GM23338 (cell line): Measurements from ENCODE around the gene USH2A. TPM values are rescaled to one million over a fixed set of nuclear protein-coding genes. Genes with fewer than 3 reads are reported as not detected.

ENCODE experiments used
- ATAC-seq: fragments of 200-7000 bp; cut with Tn5 transposase; 3 replicates; pipeline ENCODE4 v1.9.1; 2020
- DNase-seq: peaks from one replicate; pipeline ENCODE4 v3.0.0-alpha.2; 2015; ENCODE audit warnings: low spot score
- H2AFZ ChIP-seq: fragments of 200-600 bp; sonication (generic); 2 replicates; pipeline ENCODE4 v1.8.0; 2016; ENCODE audit warnings: antibody characterized with exemption, mild to moderate bottlenecking, moderate library complexity
- H3F3A ChIP-seq: fragments of 200-600 bp; sonication (generic); replicated peaks from 2 replicates; pipeline ENCODE4 v1.8.0; 2017; ENCODE audit warnings: antibody characterized with exemption, mixed run types, low read depth
- H3K27ac ChIP-seq: fragments of 200-600 bp; sonication (generic); 2 replicates; pipeline ENCODE4 v1.6.1; 2016; ENCODE audit warnings: low read depth
- H3K27me3 ChIP-seq: fragments of 200-600 bp; sonication (generic); 2 replicates; pipeline ENCODE4 v1.8.0; 2016; ENCODE audit warnings: mild to moderate bottlenecking, mixed run types, moderate library complexity; ENCODE audit not compliant: insufficient read depth
- H3K36me3 ChIP-seq: fragments of 200-600 bp; sonication (generic); 2 replicates; pipeline ENCODE4 v1.8.0; 2016; ENCODE audit warnings: mild to moderate bottlenecking; ENCODE audit not compliant: insufficient read depth
- H3K4me1 ChIP-seq: fragments of 200-600 bp; sonication (generic); 2 replicates; pipeline ENCODE4 v1.8.0; 2016; ENCODE audit warnings: mild to moderate bottlenecking, moderate library complexity; ENCODE audit not compliant: insufficient read depth
- H3K4me2 ChIP-seq: fragments of 200-600 bp; sonication (generic); 2 replicates; pipeline ENCODE4 v1.7.1; 2017; ENCODE audit warnings: mixed run types
- H3K4me3 ChIP-seq: fragments of 200-600 bp; sonication (generic); 2 replicates; pipeline ENCODE4 v1.6.1; 2016; ENCODE audit warnings: mixed run types
- H3K79me2 ChIP-seq: fragments of 200-600 bp; sonication (generic); replicated peaks from 2 replicates; pipeline ENCODE4 v1.8.0; 2017; ENCODE audit warnings: mild to moderate bottlenecking; ENCODE audit not compliant: insufficient read depth
- H3K9me2 ChIP-seq: fragments of 200-600 bp; sonication (generic); 2 replicates; pipeline ENCODE4 v1.8.0; 2017; ENCODE audit not compliant: insufficient read depth
- H4K20me1 ChIP-seq: fragments of 200-600 bp; sonication (generic); replicated peaks from 2 replicates; pipeline ENCODE4 v1.8.0; 2017; ENCODE audit warnings: mild to moderate bottlenecking; ENCODE audit not compliant: insufficient read depth
- H3K27ac Mint-ChIP-seq: 2 replicates; pipeline ENCODE4 v1.8.0; 2020; ENCODE audit warnings: inconsistent platforms, mild to moderate bottlenecking, moderate library complexity, mixed read lengths
- H3K27me3 Mint-ChIP-seq: 3 replicates; pipeline ENCODE4 v1.8.0; 2022; ENCODE audit warnings: low read depth, mild to moderate bottlenecking, moderate library complexity, mixed read lengths, inconsistent platforms; ENCODE audit not compliant: insufficient read depth, poor library complexity
- H3K36me3 Mint-ChIP-seq: 3 replicates; pipeline ENCODE4 v1.8.0; 2021; ENCODE audit warnings: low read depth, mild to moderate bottlenecking, inconsistent platforms, moderate library complexity, mixed read lengths
- H3K4me1 Mint-ChIP-seq: 3 replicates; pipeline ENCODE4 v1.8.0; 2020; ENCODE audit warnings: mild to moderate bottlenecking, inconsistent platforms, mixed read lengths
- H3K4me3 Mint-ChIP-seq: 3 replicates; pipeline ENCODE4 v1.8.0; 2021; ENCODE audit warnings: moderate library complexity, mild to moderate bottlenecking, inconsistent platforms, mixed read lengths
- H3K9me3 Mint-ChIP-seq: 3 replicates; pipeline ENCODE4 v1.8.0; 2020; ENCODE audit warnings: moderate library complexity, mild to moderate bottlenecking, inconsistent platforms, mixed read lengths
- CREB1 ChIP-seq: fragments of 250-450 bp; sonication (Bioruptor Pico); IDR thresholded peaks from 2 replicates; pipeline ENCODE4 v1.5.0; 2020; ENCODE audit warnings: low read depth, mild to moderate bottlenecking, moderate library complexity
- EZH2 ChIP-seq: fragments of 200-600 bp; sonication (generic); IDR thresholded peaks from one replicate; pipeline ENCODE4 v1.8.0; 2017; ENCODE audit warnings: antibody characterized with exemption, mild to moderate bottlenecking, low read depth; ENCODE audit not compliant: unreplicated experiment
- JUNB ChIP-seq: IDR thresholded peaks from one replicate; pipeline ENCODE4 v1.6.1; 2016; ENCODE audit warnings: antibody characterized with exemption; ENCODE audit not compliant: unreplicated experiment
- NANOG ChIP-seq: IDR thresholded peaks from 2 replicates; pipeline ENCODE4 v1.6.1; 2016; ENCODE audit warnings: antibody characterized with exemption, borderline replicate concordance
- POLR2AphosphoS5 ChIP-seq: IDR thresholded peaks from 2 replicates; pipeline ENCODE4 v1.6.1; 2016; ENCODE audit warnings: antibody characterized with exemption, low read depth
- ZNF114 ChIP-seq: fragments of 250-450 bp; sonication (Bioruptor Pico); IDR thresholded peaks from 2 replicates; pipeline ENCODE4 v1.5.0; 2020; ENCODE audit warnings: mild to moderate bottlenecking, moderate library complexity
- ZNF331 ChIP-seq: fragments of 250-450 bp; sonication (Bioruptor Pico); IDR thresholded peaks from 2 replicates; pipeline ENCODE4 v1.5.0; 2020; ENCODE audit warnings: low read depth, mild to moderate bottlenecking, moderate library complexity
- polyA plus RNA-seq: library from polyadenylated mRNA; unstranded; fragments of >200 nt; fragmentation: Nextera tagmentation; extraction: Ambion mirVana; gene quantifications from 2 replicates; pipeline ENCODE4 v1.2.1, GENCODE V29; 2016
- total RNA-seq: library from RNA; depleted of rRNA; stranded (reverse); fragments of >200 nt; shearing (Covaris generic); gene quantifications from 2 replicates; pipeline ENCODE4 v1.2.3, GENCODE V29; 2014
- TF ChIP-seq, protein P1 (sequence below): IDR thresholded peaks from 2 replicates; pipeline ENCODE4 v1.6.1; 2016; ENCODE audit warnings: antibody characterized with exemption
- TF ChIP-seq, protein P2 (sequence below): IDR thresholded peaks from one replicate; pipeline ENCODE4 v1.6.1; 2018; ENCODE audit warnings: antibody characterized with exemption; ENCODE audit not compliant: unreplicated experiment
- TF ChIP-seq, protein P3 (sequence below), 2 experiments: fragments of 200-600 bp in 1 of 2; sonication (generic) in 1 of 2; conservative IDR thresholded peaks; 2 replicates each; pipeline versions ENCODE4 v1.5.1 to v1.6.1; 2016 to 2017; ENCODE audit warnings: antibody characterized with exemption in 2 of 2, low read depth in 2 of 2, mild to moderate bottlenecking in 2 of 2, moderate library complexity in 1 of 2

The USH2A gene
- total and polyA plus RNA-seq, 2 experiments from 2014 or later = 0.03 TPM

DNA sequence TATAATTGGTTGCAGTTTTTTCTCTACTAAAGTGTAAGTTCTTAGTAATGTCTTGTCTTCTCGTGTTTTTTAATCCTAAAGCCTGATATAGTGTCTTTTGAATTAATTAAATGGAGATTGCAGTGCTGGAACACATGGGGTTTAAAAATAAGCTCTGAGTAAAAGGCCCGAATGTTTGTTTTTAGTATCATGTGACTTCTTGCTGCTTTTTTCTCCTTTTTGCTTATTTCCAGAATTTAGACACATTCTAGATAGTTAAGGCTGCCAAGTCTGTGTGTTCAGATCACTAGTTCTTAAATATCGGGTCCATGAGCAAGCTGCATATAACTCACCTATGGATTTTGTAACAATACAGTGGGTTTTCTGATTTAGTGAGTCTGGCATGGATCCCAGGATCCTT is 828.6 kb downstream of the USH2A start:
- Histone ChIP-seq H3K4me3 (no peak overlapping the region), H2AFZ (no peak overlapping the region), H3K4me2 (no peak overlapping the region), H3K4me1 (no peaks in the 10 kb centered on the region), H3F3A (no peaks in the 10 kb centered on the region), H4K20me1 (peaks cover 2% of the 10 kb centered on the region), H3K36me3 (peaks cover 5% of the 10 kb centered on the region; the same call in 1 of the 2 replicates), H3K79me2 (peaks cover 19% of the 10 kb centered on the region), H3K9me2 (no peaks in the 10 kb centered on the region), H3K27ac (no peak overlapping the region), H3K27me3 (no peaks in the 10 kb centered on the region)
- ATAC-seq (no peak), DNase-seq (no peak)
- H3K9me3 Mint-ChIP-seq = no peaks in the 10 kb centered on the region
- peaks cover 2% of the 10 kb centered on the region for H3K27me3 Mint-ChIP-seq
- peaks cover 26% of the 10 kb centered on the region for H3K4me1 Mint-ChIP-seq
- TF ChIP-seq, protein P1, sequence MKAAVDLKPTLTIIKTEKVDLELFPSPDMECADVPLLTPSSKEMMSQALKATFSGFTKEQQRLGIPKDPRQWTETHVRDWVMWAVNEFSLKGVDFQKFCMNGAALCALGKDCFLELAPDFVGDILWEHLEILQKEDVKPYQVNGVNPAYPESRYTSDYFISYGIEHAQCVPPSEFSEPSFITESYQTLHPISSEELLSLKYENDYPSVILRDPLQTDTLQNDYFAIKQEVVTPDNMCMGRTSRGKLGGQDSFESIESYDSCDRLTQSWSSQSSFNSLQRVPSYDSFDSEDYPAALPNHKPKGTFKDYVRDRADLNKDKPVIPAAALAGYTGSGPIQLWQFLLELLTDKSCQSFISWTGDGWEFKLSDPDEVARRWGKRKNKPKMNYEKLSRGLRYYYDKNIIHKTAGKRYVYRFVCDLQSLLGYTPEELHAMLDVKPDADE = no peak
- TF ChIP-seq JUNB = no peak
- no peak for TF ChIP-seq POLR2AphosphoS5
- no peak for TF ChIP-seq CREB1 (CRISPR knock-in tag)
- no peak for TF ChIP-seq ZNF114 (CRISPR knock-in tag)
- no peak for TF ChIP-seq ZNF331 (CRISPR knock-in tag)
- TF ChIP-seq, protein P2, sequence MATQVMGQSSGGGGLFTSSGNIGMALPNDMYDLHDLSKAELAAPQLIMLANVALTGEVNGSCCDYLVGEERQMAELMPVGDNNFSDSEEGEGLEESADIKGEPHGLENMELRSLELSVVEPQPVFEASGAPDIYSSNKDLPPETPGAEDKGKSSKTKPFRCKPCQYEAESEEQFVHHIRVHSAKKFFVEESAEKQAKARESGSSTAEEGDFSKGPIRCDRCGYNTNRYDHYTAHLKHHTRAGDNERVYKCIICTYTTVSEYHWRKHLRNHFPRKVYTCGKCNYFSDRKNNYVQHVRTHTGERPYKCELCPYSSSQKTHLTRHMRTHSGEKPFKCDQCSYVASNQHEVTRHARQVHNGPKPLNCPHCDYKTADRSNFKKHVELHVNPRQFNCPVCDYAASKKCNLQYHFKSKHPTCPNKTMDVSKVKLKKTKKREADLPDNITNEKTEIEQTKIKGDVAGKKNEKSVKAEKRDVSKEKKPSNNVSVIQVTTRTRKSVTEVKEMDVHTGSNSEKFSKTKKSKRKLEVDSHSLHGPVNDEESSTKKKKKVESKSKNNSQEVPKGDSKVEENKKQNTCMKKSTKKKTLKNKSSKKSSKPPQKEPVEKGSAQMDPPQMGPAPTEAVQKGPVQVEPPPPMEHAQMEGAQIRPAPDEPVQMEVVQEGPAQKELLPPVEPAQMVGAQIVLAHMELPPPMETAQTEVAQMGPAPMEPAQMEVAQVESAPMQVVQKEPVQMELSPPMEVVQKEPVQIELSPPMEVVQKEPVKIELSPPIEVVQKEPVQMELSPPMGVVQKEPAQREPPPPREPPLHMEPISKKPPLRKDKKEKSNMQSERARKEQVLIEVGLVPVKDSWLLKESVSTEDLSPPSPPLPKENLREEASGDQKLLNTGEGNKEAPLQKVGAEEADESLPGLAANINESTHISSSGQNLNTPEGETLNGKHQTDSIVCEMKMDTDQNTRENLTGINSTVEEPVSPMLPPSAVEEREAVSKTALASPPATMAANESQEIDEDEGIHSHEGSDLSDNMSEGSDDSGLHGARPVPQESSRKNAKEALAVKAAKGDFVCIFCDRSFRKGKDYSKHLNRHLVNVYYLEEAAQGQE = no peak
- no peak for TF ChIP-seq NANOG
- TF ChIP-seq, protein P3, sequence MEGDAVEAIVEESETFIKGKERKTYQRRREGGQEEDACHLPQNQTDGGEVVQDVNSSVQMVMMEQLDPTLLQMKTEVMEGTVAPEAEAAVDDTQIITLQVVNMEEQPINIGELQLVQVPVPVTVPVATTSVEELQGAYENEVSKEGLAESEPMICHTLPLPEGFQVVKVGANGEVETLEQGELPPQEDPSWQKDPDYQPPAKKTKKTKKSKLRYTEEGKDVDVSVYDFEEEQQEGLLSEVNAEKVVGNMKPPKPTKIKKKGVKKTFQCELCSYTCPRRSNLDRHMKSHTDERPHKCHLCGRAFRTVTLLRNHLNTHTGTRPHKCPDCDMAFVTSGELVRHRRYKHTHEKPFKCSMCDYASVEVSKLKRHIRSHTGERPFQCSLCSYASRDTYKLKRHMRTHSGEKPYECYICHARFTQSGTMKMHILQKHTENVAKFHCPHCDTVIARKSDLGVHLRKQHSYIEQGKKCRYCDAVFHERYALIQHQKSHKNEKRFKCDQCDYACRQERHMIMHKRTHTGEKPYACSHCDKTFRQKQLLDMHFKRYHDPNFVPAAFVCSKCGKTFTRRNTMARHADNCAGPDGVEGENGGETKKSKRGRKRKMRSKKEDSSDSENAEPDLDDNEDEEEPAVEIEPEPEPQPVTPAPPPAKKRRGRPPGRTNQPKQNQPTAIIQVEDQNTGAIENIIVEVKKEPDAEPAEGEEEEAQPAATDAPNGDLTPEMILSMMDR (conservative IDR thresholded peaks at IDR 0.05; ENCODE audit: low read depth in 2 of 2) = no peak
- no peak for TF ChIP-seq EZH2
- H3K4me3 Mint-ChIP-seq = no peak overlapping the region
- peaks cover 25% of the 10 kb centered on the region; the same call in 2 of the 3 replicates for H3K36me3 Mint-ChIP-seq
- H3K27ac Mint-ChIP-seq = no peak overlapping the region
